DOHH2 (cell line): ENCODE data around the gene BIN1.
"Not testable (repeated sequence)": the region's sequence is repeated elsewhere in the genome, so short reads cannot be mapped to it uniquely, and the experiment has no call there.

Source experiments
- CTCF ChIP-seq: fragments of 200-600 bp; sonication (generic); IDR thresholded peaks from one replicate; pipeline ENCODE4 v1.5.1; 2014; ENCODE audit warnings: antibody characterized with exemption, mild to moderate bottlenecking, low read depth, low read length; ENCODE audit not compliant: poor library complexity, severe bottlenecking
- EZH2phosphoT487 ChIP-seq: fragments of 200-600 bp; sonication (generic); IDR thresholded peaks from 2 replicates; pipeline ENCODE4 v1.6.1; 2017; ENCODE audit warnings: borderline replicate concordance, mild to moderate bottlenecking, antibody characterized with exemption, low read length, moderate library complexity, mixed read lengths

GRCh38 chr2:127120408-127120807 lies 13.5 kb upstream of the BIN1 start:
- TF ChIP-seq CTCF, EZH2phosphoT487: not testable (repeated sequence)
